Endothelial cell of umbilical vein (primary cell): ENCODE measurements around the gene RPP40. TPM values are rescaled to one million over a fixed set of nuclear protein-coding genes. Genes with fewer than 3 reads are reported as not detected.

ENCODE experiments used
- BruUV-seq: library from RNA; stranded (reverse); fragments of 400-500 nt; replicated peaks from 2 replicates; lab custom pipeline; 2021; lab: Mats Ljungman, UMichigan
- CTCF ChIA-PET: fragments of 300-600, 350-600 bp; sonication (Branson Sonifier 250); formaldehyde crosslinking; loops from one replicate; lab custom pipeline; 2021; ENCODE audit warnings: antibody characterized with exemption, inconsistent platforms; lab: Charles Lee
- POLR2A ChIA-PET: fragments of 300-600, 350-600 bp; sonication (Branson Sonifier 250); formaldehyde crosslinking; loops from one replicate; lab custom pipeline; 2021; ENCODE audit warnings: antibody characterized with exemption, inconsistent platforms; lab: Charles Lee
- DNase-seq: peaks from one replicate; pipeline ENCODE4 v3.0.0-alpha.2; 2011; ENCODE audit warnings: low read depth, low spot score
- FAIRE-seq: peaks from 2 replicates; lab custom pipeline; 2011; peaks lifted over from hg19 to GRCh38; lab: Jason Lieb, UNC
- H2AFZ ChIP-seq: 2 replicates; pipeline ENCODE4 v1.6.0; 2012; ENCODE audit warnings: low read depth, low read length, control low read depth, inconsistent platforms
- H3K27ac ChIP-seq: 2 replicates; pipeline ENCODE4 v1.5.1; 2011; ENCODE audit warnings: low read depth, mild to moderate bottlenecking, control low read depth, low read length, moderate library complexity; ENCODE audit not compliant: insufficient read depth
- H3K27me3 ChIP-seq, 2 experiments: 2 replicates each; pipeline versions ENCODE4 v1.6.0 to v1.6.1; 2011; ENCODE audit warnings: low read length in 2 of 2, mixed read lengths in 1 of 2; ENCODE audit not compliant: control insufficient read depth in 2 of 2, insufficient read depth in 2 of 2
- H3K36me3 ChIP-seq, 2 experiments: 2 replicates in 1 of 2; 3 replicates in 1 of 2; pipeline ENCODE4 v1.5.1; 2011; ENCODE audit warnings: low read length in 2 of 2, mild to moderate bottlenecking in 1 of 2, moderate library complexity in 1 of 2; ENCODE audit not compliant: control insufficient read depth in 2 of 2, insufficient read depth in 2 of 2; ENCODE audit errors: extremely low read depth in 1 of 2
- H3K4me1 ChIP-seq: 3 replicates; pipeline ENCODE4 v1.5.1; 2011; ENCODE audit warnings: mild to moderate bottlenecking, low read length; ENCODE audit not compliant: control insufficient read depth, insufficient read depth; ENCODE audit errors: extremely low read depth
- H3K4me2 ChIP-seq: 2 replicates; pipeline ENCODE4 v1.6.1; 2011; ENCODE audit warnings: low read length, control low read depth, mixed read lengths; ENCODE audit not compliant: insufficient read depth
- H3K4me3 ChIP-seq, 3 experiments: fragments of 200-600 bp in 1 of 3; sonication (generic), shearing (Covaris generic) in 1 of 3; replicated peaks in 1 of 3; 2 replicates each; pipeline ENCODE4 v1.5.1; 2011 to 2016; ENCODE audit warnings: control low read depth in 3 of 3, low read length in 3 of 3, mild to moderate bottlenecking in 2 of 3, inconsistent platforms in 1 of 3, low read depth in 1 of 3, moderate library complexity in 1 of 3; ENCODE audit not compliant: insufficient read depth in 1 of 3
- H3K79me2 ChIP-seq: 2 replicates; pipeline ENCODE4 v1.6.0; 2012; ENCODE audit warnings: low read length, inconsistent platforms; ENCODE audit not compliant: control insufficient read depth, insufficient read depth
- H3K9ac ChIP-seq: replicated peaks from 2 replicates; pipeline ENCODE3; 2011; ENCODE audit warnings: low read length, control low read depth; ENCODE audit not compliant: insufficient read depth; ENCODE audit errors: extremely low read depth
- H3K9me1 ChIP-seq: replicated peaks from 3 replicates; pipeline ENCODE4 v1.6.0; 2011; ENCODE audit warnings: mild to moderate bottlenecking, low read length; ENCODE audit not compliant: control insufficient read depth, insufficient read depth; ENCODE audit errors: extremely low read depth
- H3K9me3 ChIP-seq: replicated peaks from 2 replicates; pipeline ENCODE4 v1.5.1; 2012; ENCODE audit warnings: low read length, inconsistent platforms; ENCODE audit not compliant: control insufficient read depth, insufficient read depth
- H4K20me1 ChIP-seq: replicated peaks from 2 replicates; pipeline ENCODE3; 2011; ENCODE audit warnings: mild to moderate bottlenecking, low read length; ENCODE audit not compliant: control insufficient read depth, insufficient read depth; ENCODE audit errors: extremely low read depth
- CTCF ChIP-seq, 2 donors: IDR thresholded peaks; 1 replicate in 1 of 2; 2 replicates in 1 of 2; pipeline ENCODE4 v1.5.1; 2011; ENCODE audit warnings: low read length in 2 of 2, mild to moderate bottlenecking in 2 of 2, moderate library complexity in 2 of 2, control low read depth in 1 of 2, inconsistent platforms in 1 of 2, low read depth in 1 of 2; ENCODE audit not compliant: insufficient read depth in 1 of 2; ENCODE audit errors: extremely low read depth in 1 of 2
- EZH2 ChIP-seq: IDR thresholded peaks from 2 replicates; pipeline ENCODE4 v1.6.1; 2012; ENCODE audit warnings: borderline replicate concordance, low read depth, mild to moderate bottlenecking, moderate library complexity, low read length, inconsistent platforms; ENCODE audit not compliant: severe bottlenecking
- FOS ChIP-seq: IDR thresholded peaks from 2 replicates; pipeline ENCODE4 v1.6.1; 2011; ENCODE audit warnings: mild to moderate bottlenecking, low read length, moderate library complexity, borderline replicate concordance; ENCODE audit not compliant: insufficient read depth
- GATA2 ChIP-seq: IDR thresholded peaks from 2 replicates; pipeline ENCODE4 v1.7.0; 2011; ENCODE audit warnings: low read depth, mild to moderate bottlenecking, moderate library complexity, mixed read lengths, low read length; ENCODE audit not compliant: insufficient read length, insufficient read depth
- JUN ChIP-seq: IDR thresholded peaks from 2 replicates; pipeline ENCODE4 v1.6.1; 2011; ENCODE audit warnings: borderline replicate concordance, low read depth; ENCODE audit not compliant: insufficient read length, insufficient read depth
- MAX ChIP-seq: IDR thresholded peaks from 2 replicates; pipeline ENCODE4 v1.6.1; 2011; ENCODE audit not compliant: insufficient read depth, insufficient read length
- MYC ChIP-seq: IDR thresholded peaks from one replicate; pipeline ENCODE4 v1.6.1; 2011; ENCODE audit warnings: mild to moderate bottlenecking, low read depth, low read length
- POLR2A ChIP-seq: IDR thresholded peaks from 2 replicates; pipeline ENCODE4 v1.6.1; 2012; ENCODE audit warnings: low read depth, mild to moderate bottlenecking, control low read depth, low read length
- POLR2AphosphoS5 ChIP-seq: IDR thresholded peaks from 2 replicates; pipeline ENCODE4 v1.6.1; 2012; ENCODE audit warnings: low read depth, mild to moderate bottlenecking, control low read depth, low read length, moderate library complexity; ENCODE audit not compliant: insufficient read depth
- dilution Hi-C: fragments of 300-500 bp; cut with MboI; formaldehyde crosslinking; loops from one replicate; pipeline ENCODE4 v1.15.0; 2019; ENCODE audit warnings: low sequenced_read_pairs; ENCODE audit not compliant: extremely low pct_ligation_motif_present
- intact Hi-C: fragments of 100-400 bp; cut with micrococcal nuclease; formaldehyde crosslinking; loops from one replicate; pipeline ENCODE4 v1.10.0; 2022
- polyA plus RNA-seq, 4 experiments: library from polyadenylated mRNA; depleted of rRNA in 3 of 4; stranded (reverse) in 3 of 4; unstranded in 1 of 4; fragments of >200 nt; gene quantifications; 2 replicates each; pipeline versions ENCODE4 v1.2.1 to v1.2.3, GENCODE V29; 2011 to 2012; ENCODE audit warnings: missing spikeins in 1 of 4
- total RNA-seq: library from RNA; stranded (reverse); gene quantifications from 2 replicates; pipeline ENCODE4 v1.2.3, GENCODE V29; 2021

Gene RPP40
- total and polyA plus RNA-seq, 2 donors (not counting 3 experiments of a cell fraction or from before 2014, with no cell fraction given), result 10.2 to 15.3 TPM

- FAIRE-seq, result peak; percentile 81
- dilution Hi-C loops, result no loop called here
- Histone ChIP-seq H3K9me3 (no peaks in the 10 kb centered on the region), H4K20me1 (no peaks in the 10 kb centered on the region), H3K4me3 (no peak overlapping the region), H3K4me1 (peaks cover 27% of the 10 kb centered on the region), H3K4me2 (peak overlapping the region; percentile 61), H3K27ac (peak overlapping the region; percentile 45), H3K36me3 (no peaks in the 10 kb centered on the region), H3K9ac (no peak overlapping the region), H3K27me3 (no peaks in the 10 kb centered on the region), H2AFZ (no peak overlapping the region), H3K9me1 (no peaks in the 10 kb centered on the region), H3K79me2 (no peaks in the 10 kb centered on the region)
- TF ChIP-seq POLR2A, result no peak
- no peak for TF ChIP-seq EZH2
- no peak for TF ChIP-seq MAX
- no peak for TF ChIP-seq CTCF (IDR thresholded peaks at IDR 0.05; ENCODE audit: extremely low read depth in 1 of 2, insufficient read depth in 1 of 2, low read depth in 1 of 2, low read length in 2 of 2)
- TF ChIP-seq MYC, result no peak
- TF ChIP-seq POLR2AphosphoS5, result peak; percentile 18
- peak; percentile 34 for TF ChIP-seq GATA2
- TF ChIP-seq JUN, result peak; percentile 57
- TF ChIP-seq FOS, result peak; percentile 55
- ChIA-PET POLR2A (interaction anchor here (0.6 kb wide), 1 partner anchor 13 kb away, joined by 3 read pairs; no protein-coding TSS in a partner anchor), CTCF (interaction anchor here (0.9 to 2.2 kb wide), 4 partner anchors 13 to 50 kb away, joined by 3 to 6 read pairs (median 4); partner anchors contain the start of genes PPP1R3G and RPP40)
- no TSS peak for BruUV-seq
- peak; percentile 71 for DNase-seq
- intact Hi-C loops, result loop anchor here (2.0 to 10.0 kb wide), 2 partner anchors 22 to 1492 kb away; no protein-coding TSS in a partner anchor
These were observed 49.2 kb upstream of the RPP40 start for GRCh38 chr6:5053038-5053437.
